ENCODE results near the gene MYO3B.

The MYO3B gene

GRCh38 chr2:170284205-170284604, 106.3 kb downstream of the MYO3B start:
- TF ChIP-seq CTCF (conservative IDR thresholded peaks at IDR 0.05; ENCODE audit: low read depth, low read length): no peak
- H3K4me3 ChIP-seq (ENCODE audit: low read length): no peak overlapping the region
- no peak for DNase-seq (ENCODE audit: low read depth)

GRCh38 chr2:170288859-170289258, 110.9 kb downstream of the MYO3B start:
- DNase-seq (ENCODE audit: low read depth): no peak
- no peak overlapping the region for H3K4me3 ChIP-seq (ENCODE audit: low read length)
- no peak for TF ChIP-seq CTCF (conservative IDR thresholded peaks at IDR 0.05; ENCODE audit: low read depth, low read length)

DNA sequence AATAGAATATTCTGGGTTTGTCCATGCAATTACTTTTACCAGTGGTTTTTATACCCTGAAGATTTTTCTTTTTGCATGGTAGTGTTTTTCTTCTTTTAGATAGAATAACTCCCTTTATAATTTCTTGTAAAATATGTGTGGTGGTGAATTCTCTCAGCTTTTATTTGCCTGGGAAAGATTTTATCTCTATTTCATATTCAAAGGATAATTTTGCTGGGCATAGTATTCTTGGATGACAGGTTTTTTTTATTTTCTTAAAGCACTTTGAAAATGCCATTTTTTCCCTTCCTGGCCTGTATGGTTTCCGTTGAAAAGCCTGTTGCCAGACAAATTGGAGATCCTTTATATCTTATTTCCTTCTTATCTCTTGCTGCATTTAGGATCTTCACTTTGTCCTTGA, 113.5 kb downstream of the MYO3B start:
- no peak for DNase-seq (ENCODE audit: low read depth)
- TF ChIP-seq CTCF (conservative IDR thresholded peaks at IDR 0.05; ENCODE audit: low read depth, low read length): no peak
- H3K4me3 ChIP-seq (ENCODE audit: low read length): no peak overlapping the region

DNA sequence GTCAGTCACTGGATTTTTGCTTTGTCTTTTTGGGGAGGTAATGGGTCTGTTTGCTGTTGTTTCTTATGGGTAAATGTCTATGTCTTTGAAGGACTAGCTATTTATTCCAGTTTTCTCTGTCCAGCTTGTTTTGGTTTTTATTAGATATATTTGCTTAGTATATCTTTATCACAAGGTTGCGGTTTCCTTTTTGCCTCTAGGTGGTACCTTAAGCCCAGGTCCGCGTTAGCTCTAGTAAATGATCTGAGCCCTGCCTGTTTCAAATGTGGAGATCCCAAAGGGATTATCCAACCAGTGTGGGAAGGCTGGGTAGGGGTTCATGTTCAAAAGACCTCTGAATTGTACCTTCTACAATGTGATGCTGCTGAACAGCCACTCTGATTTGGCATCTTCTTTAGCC, 114.5 kb downstream of the MYO3B start:
- no peak for TF ChIP-seq CTCF (conservative IDR thresholded peaks at IDR 0.05; ENCODE audit: low read depth, low read length)
- no peak for DNase-seq (ENCODE audit: low read depth)
- no peak overlapping the region for H3K4me3 ChIP-seq (ENCODE audit: low read length)

DNA sequence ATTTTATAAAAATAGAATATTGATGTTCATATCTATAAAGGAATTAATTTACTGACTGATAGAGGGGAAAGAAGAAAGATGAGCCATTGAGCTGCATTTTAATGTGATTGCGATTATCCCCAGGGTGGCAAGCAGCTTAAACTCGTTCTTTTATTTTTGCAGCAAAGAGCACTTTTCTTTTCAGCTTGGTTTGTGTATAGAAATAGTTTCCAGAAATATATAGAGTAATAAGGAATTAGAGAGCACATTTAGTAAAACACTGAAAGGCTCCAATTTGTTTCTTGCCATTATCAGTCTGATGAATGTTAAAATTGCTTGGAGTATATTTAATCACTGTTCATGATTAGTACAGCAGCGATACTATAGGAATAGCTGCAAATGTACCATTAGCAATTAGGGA, 119.5 kb downstream of the MYO3B start:
- TF ChIP-seq CTCF (conservative IDR thresholded peaks at IDR 0.05; ENCODE audit: low read depth, low read length): no peak
- DNase-seq (ENCODE audit: low read depth): no peak
- no peak overlapping the region for H3K4me3 ChIP-seq (ENCODE audit: low read length)

DNA sequence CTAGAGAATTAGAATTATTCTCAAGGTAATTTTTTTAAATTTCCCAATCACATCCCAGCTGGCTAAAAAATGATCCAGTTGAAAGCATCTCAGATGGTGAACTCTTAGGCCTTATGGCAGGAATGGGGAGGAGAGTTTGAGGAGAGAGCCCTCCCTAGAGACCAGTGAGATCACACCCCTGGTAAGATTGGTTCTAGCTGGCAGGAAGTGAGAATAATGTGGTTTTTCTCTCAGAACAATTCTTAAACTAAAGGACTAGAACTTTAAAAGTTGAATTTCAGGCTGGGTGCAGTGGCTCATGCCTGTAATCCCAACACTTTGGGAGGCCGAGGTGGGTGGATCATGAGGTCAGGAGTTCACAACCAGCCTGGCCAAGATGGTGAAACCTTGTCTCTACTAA, 120.2 kb downstream of the MYO3B start:
- H3K4me3 ChIP-seq (ENCODE audit: low read length): no peak overlapping the region
- TF ChIP-seq CTCF (conservative IDR thresholded peaks at IDR 0.05; ENCODE audit: low read depth, low read length): no peak
- DNase-seq (ENCODE audit: low read depth): no peak

- no peak for TF ChIP-seq CTCF (conservative IDR thresholded peaks at IDR 0.05; ENCODE audit: low read depth, low read length)
- DNase-seq (ENCODE audit: low read depth): no peak
- H3K4me3 ChIP-seq (ENCODE audit: low read length): no peak overlapping the region
Measured at GRCh38 chr2:170298861-170299429, 121.0 kb downstream of the MYO3B start.

Data from retinal pigment epithelial cell (primary cell).